K562 (cell line): ENCODE data around the gene GET4. TPM values are rescaled to one million over a fixed set of nuclear protein-coding genes. Genes with fewer than 3 reads are reported as not detected.

ENCODE experiments used
- BCLAF1 ChIP-seq, 2 experiments: fragments of 450-650 bp in 1 of 2; IDR thresholded peaks; 2 replicates each; pipeline ENCODE4 v1.6.1; 2011 to 2017; ENCODE audit warnings: low read depth in 2 of 2, antibody characterized with exemption in 1 of 2, borderline replicate concordance in 1 of 2, low read length in 1 of 2, mild to moderate bottlenecking in 1 of 2, mixed read lengths in 1 of 2; ENCODE audit not compliant: control insufficient read depth in 1 of 2
- HMG20A ChIP-seq: fragments of 450-650 bp; formaldehyde crosslinking; conservative IDR thresholded peaks from 2 replicates; pipeline ENCODE4 v1.4.0; 2020; ENCODE audit warnings: mild to moderate bottlenecking, mixed read lengths
- KLF1 ChIP-seq: fragments of 450-650 bp; IDR thresholded peaks from 2 replicates; pipeline ENCODE4 v1.6.1; 2016; ENCODE audit warnings: missing genetic modification characterization, missing compliant biosample characterization
- MIER1 ChIP-seq: fragments of 450-650 bp; IDR thresholded peaks from 2 replicates; pipeline ENCODE4 v1.6.1; 2016; ENCODE audit warnings: antibody characterized with exemption, mild to moderate bottlenecking, low read depth
- MLLT1 ChIP-seq, 2 experiments: fragments of 450-650 bp; IDR thresholded peaks; 2 replicates each; pipeline ENCODE4 v1.6.1; 2016
- MTA2 ChIP-seq: fragments of 450-650 bp; IDR thresholded peaks from 2 replicates; pipeline ENCODE4 v1.6.1; 2016; ENCODE audit warnings: low read depth
- POLR2G ChIP-seq: fragments of 200-400 bp; formaldehyde crosslinking; IDR thresholded peaks from 2 replicates; pipeline ENCODE4 v1.6.1; 2017; ENCODE audit warnings: low read depth, mild to moderate bottlenecking, antibody characterized with exemption, low read length, moderate library complexity
- ZNF12 ChIP-seq: sonication (generic); formaldehyde crosslinking; IDR thresholded peaks from 2 replicates; pipeline ENCODE4 v1.4.0; 2020; ENCODE audit warnings: mild to moderate bottlenecking, missing genetic modification reagents
- ZNF431 ChIP-seq: sonication (generic); formaldehyde crosslinking; IDR thresholded peaks from 2 replicates; pipeline ENCODE4 v1.8.0; 2022; ENCODE audit warnings: mild to moderate bottlenecking, missing genetic modification reagents
- ZNF764 ChIP-seq: fragments of 250-450 bp; sonication (Bioruptor Pico); IDR thresholded peaks from 2 replicates; pipeline ENCODE4 v1.4.0; 2020; ENCODE audit warnings: low read depth, mild to moderate bottlenecking, moderate library complexity
- polyA plus RNA-seq, 8 experiments: library from polyadenylated mRNA; depleted of rRNA in 4 of 8; stranded (reverse) in 5 of 8; unstranded in 3 of 8; fragments of >200 nt; fragmentation: Nextera tagmentation in 2 of 8; fragmentation: Illumina TruSeq in 1 of 8; extraction: Ambion mirVana in 2 of 8; extraction: Trizol in 1 of 8; gene quantifications; 2 replicates each; pipeline versions ENCODE4 v1.2.1 to v1.2.3, GENCODE V29; 2011 to 2014; ENCODE audit warnings: inconsistent platforms in 1 of 8, missing spikeins in 1 of 8
- total RNA-seq, 7 experiments: library from RNA; depleted of rRNA in 6 of 7; stranded (reverse); fragments of >200 nt in 6 of 7; fragmentation: Illumina TruSeq in 2 of 7; extraction: Trizol in 2 of 7; gene quantifications; 2 replicates each; pipeline versions ENCODE4 v1.2.1 to v1.2.3, GENCODE V29; 2011 to 2021; ENCODE audit warnings: low replicate concordance in 1 of 7

GET4 gene
- total and polyA plus RNA-seq, 9 of the 15 experiments (the other 6 are each of a cell fraction or from before 2014, with no cell fraction given) = 0.99 to 122 (median 40.4) TPM

- TF ChIP-seq POLR2G = peak; percentile 64
- TF ChIP-seq HMG20A (CRISPR knock-in tag) = no peak
- no peak for TF ChIP-seq ZNF431
- no peak for TF ChIP-seq MTA2
- TF ChIP-seq ZNF12 (CRISPR knock-in tag) = no peak
- no peak for TF ChIP-seq BCLAF1 (IDR thresholded peaks at IDR 0.05; ENCODE audit: borderline replicate concordance in 1 of 2, control insufficient read depth in 1 of 2, low read depth in 2 of 2, low read length in 1 of 2)
- TF ChIP-seq MIER1 = no peak
- no peak for TF ChIP-seq MLLT1 (IDR thresholded peaks at IDR 0.05)
- TF ChIP-seq KLF1 (tag) = 0 out of 2 replicates have a peak, but pooled peaks have one; percentile 30
- TF ChIP-seq ZNF764 (CRISPR knock-in tag) = no peak
These were observed 22.1 kb downstream of the GET4 start (continued) for GRCh38 chr7:898460-898854.
